Choroid plexus epithelial cell (primary cell): ENCODE data around the gene CASP9.

Experiments
- DNase-seq: peaks from one replicate; pipeline ENCODE4 v3.0.0-alpha.2; 2010; ENCODE audit warnings: low read depth
- H3K4me3 ChIP-seq: 2 replicates; pipeline ENCODE4 v1.5.1; 2011; ENCODE audit warnings: low read depth, mild to moderate bottlenecking, control low read depth, low read length, moderate library complexity
- TF ChIP-seq, protein P1 (sequence below): conservative IDR thresholded peaks from 2 replicates; pipeline ENCODE4 v1.5.1; 2011; ENCODE audit warnings: low read depth, mild to moderate bottlenecking, control low read depth, inconsistent platforms, low read length, moderate library complexity

Gene CASP9

DNA sequence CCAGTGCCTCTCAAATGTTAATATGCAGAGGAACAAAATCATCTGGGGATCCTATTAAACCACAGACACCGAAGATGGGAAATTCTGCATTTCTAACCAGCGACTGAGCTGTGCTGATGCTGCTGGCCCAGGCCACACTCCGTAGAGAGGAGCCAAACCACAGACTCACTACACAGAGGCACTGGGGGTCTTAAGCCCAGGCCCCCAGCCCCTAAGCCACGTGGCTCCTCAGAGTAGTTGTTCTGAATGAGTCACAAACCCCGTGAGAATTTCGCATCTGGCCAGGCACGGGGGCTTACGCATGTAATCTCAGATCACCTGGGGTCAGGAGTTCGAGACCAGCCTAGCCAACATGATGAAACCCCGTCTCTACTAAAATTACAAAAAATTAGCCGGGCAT is 70.3 kb downstream of the CASP9 start:
- DNase-seq, result peak; percentile 19
- no peak overlapping the region for H3K4me3 ChIP-seq
- TF ChIP-seq, protein P1, sequence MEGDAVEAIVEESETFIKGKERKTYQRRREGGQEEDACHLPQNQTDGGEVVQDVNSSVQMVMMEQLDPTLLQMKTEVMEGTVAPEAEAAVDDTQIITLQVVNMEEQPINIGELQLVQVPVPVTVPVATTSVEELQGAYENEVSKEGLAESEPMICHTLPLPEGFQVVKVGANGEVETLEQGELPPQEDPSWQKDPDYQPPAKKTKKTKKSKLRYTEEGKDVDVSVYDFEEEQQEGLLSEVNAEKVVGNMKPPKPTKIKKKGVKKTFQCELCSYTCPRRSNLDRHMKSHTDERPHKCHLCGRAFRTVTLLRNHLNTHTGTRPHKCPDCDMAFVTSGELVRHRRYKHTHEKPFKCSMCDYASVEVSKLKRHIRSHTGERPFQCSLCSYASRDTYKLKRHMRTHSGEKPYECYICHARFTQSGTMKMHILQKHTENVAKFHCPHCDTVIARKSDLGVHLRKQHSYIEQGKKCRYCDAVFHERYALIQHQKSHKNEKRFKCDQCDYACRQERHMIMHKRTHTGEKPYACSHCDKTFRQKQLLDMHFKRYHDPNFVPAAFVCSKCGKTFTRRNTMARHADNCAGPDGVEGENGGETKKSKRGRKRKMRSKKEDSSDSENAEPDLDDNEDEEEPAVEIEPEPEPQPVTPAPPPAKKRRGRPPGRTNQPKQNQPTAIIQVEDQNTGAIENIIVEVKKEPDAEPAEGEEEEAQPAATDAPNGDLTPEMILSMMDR, result no peak

DNA sequence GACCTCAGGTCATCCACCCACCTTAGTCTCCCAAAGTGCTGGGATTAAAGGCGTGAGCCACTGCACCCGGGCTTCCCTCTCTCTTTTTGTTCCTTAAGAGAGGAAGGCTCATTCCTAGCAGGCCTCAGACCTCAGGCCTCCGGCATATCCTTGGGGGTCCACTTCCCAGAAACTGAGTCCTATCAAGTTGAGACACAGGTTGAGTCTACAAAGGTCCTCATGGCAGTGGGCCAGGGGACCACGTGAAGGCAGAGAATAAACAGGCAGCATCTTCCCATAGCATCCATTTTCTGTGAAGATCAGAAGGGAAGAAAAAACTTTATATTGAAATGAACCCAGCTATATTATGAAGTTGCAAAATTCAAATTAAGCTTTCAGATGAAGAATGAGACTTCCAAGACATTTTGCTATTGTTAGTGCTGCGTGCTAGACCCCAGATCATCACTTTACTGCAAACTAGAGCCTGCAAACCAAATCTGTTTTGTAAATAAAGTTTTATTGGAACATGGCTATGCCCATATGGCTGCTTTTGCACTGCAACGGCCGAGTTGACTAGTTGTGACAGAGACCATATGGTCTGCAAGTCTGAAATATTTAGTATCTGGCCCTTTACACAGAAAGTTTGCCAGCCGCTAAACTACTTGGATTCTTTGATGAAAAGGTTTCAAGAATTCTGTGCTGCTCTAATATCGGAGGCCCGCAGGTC is 71.0 kb downstream of the CASP9 start:
- H3K4me3 ChIP-seq, result no peak overlapping the region
- no peak for DNase-seq
- TF ChIP-seq, protein P1, result no peak

DNA sequence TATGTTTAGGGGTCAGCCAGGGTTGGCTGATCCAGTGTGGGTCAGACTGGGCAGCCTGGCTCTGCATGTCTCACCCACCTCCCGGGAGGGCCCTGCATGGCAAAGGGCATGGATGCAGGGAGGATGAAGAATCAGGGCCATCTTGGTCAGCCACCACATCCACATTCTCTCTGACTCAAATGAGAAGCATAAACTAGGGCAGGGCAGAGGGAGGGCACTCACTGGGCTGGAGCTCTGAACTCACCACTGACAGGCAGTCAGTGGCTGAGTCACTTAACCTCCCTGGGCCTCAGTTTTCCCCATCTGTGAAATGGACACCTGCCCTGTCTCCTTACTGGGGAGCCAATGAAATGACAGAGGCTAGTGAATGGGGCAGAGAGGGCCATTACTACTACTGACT is 71.8 kb downstream of the CASP9 start:
- TF ChIP-seq, protein P1, result no peak
- DNase-seq, result no peak
- no peak overlapping the region for H3K4me3 ChIP-seq

DNA sequence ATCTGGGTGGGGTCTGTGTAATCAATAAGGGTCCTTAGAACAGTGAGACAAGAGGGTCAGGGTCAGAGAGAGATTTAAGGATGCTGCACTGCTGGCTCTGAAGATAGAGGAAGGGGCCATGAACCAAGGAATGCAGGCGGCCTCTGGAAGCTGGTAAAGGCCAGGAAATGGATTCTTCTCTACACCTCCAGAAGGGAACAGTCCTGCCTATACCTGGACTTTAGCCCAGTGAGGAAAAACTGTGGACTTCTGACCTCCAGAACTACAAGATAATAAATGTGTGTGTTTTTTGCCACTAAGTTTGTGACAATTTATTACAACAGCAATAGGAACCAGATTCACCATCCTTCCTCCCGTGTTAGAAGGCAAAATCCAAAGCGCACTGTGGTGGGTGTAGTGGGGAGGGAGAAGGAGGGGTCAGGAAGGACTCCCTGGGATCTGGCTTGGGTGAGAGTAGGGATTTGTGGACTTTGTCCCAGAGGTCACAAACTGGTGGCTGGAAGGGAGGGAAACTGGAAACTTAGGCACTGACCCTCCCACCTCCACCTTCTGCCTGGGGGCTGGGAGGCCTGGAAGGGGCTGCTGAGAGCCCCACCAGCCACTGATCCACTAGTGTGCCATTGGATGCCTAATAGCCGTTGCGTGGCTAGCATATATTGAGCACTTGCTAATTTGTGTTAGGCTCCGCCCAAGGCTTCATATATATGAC is 72.8 kb downstream of the CASP9 start:
- no peak for DNase-seq

DNA sequence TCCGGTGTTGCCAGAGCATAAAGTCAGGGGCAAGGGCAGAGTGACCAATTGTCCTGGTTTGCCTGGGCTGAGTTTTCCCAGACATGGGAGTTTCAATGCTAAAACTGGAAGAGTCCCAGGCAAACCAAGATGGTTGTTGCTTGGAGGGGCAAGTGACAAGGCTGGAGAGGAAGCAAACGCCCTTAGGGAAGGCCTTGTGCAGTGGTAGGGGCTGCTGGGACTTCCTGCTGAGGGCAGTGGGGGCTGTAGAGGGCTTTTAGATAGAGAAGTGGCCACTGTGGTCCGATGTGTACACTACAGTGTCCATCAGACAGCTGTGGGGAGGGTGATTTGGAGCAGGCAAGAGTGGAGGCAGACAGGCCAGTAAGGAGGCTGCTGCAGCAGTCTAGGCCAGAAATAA is 74.4 kb downstream of the CASP9 start:
- TF ChIP-seq, protein P1, result no peak

More for the DNA sequence above, 72.8 kb downstream of the CASP9 start:
- no peak overlapping the region for H3K4me3 ChIP-seq
- TF ChIP-seq, protein P1, result no peak

DNA sequence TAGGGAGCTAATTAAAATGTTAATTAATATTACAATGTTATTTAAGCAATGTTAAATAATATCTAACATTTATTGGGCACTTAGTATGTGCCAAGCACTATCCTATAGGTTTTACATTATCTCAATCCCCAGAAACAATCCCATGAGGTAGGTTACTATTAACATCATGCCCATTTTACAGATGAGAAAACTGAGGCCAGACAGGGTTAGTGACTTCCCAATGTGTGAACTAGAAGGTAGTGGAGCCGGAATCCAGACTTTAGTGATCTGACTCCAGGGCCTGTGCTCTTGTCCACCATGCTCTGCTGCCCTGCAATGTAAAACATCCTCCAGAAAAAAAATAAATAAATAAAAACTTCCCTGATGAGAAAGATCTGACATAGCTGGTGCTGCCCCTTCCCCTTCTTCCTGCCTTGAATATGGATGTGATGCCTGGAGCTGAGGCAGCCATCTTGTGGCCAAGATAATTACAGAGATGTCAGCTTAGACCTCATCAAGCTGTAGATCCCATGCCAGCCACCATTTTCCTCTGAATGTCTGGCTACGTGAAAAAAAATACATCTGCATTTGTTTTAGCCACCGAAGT is 75.0 kb downstream of the CASP9 start:
- TF ChIP-seq, protein P1, result no peak
- DNase-seq, result no peak
- no peak overlapping the region for H3K4me3 ChIP-seq

More for the DNA sequence above, 74.4 kb downstream of the CASP9 start:
- H3K4me3 ChIP-seq, result no peak overlapping the region
- DNase-seq, result no peak
